HG02623 (cell line): ENCODE results near the gene C1QA.

Experiments
- ATAC-seq: cut with Tn5 transposase; IDR thresholded peaks from one replicate; pipeline ENCODE4 v1.9.1; 2021; ENCODE audit warnings: moderate library complexity; ENCODE audit not compliant: unreplicated experiment

Gene C1QA

DNA sequence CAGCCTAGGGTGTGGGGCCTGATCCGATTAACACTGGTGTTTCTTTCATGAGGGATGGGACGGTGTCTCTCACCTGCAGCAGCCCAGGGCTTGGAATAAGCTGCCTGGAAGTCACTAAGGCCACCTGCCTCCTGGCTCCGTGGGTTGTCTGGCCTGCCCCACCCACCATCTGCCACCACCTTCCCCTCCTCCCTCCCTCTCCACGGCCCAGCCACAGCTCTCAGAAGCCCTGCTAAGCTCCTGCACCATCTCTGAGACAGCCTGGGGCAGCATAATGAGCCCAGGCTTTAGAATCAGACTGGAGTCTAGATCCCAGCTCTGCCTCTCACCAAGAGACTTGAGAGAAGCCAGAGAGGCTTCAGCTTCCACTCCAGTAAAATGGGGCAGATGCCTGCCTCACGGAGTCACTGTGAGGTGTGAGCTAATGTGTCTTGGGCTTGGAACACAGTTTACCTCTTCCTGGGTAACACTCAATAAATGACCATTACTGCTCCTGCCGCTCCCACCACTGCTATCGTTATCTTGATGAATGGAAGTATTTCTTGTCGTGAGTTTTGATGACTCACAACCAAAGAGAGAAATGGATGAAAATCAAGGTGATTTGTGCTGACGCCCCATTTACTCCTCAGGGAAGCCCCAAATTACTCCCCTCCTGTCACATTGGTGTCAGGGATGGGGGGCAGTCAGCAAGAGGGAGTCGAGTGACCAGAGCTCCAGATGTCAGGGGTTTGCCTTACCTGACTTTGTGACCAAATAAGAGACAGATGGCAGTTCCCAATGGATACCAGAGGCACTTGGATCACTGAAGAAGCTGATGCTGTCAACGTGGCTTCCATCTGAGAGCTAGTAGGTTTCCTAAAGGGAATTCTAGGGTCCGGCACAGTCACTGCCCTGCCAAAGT, 23.5 kb upstream of the C1QA start:
- no peak for ATAC-seq

DNA sequence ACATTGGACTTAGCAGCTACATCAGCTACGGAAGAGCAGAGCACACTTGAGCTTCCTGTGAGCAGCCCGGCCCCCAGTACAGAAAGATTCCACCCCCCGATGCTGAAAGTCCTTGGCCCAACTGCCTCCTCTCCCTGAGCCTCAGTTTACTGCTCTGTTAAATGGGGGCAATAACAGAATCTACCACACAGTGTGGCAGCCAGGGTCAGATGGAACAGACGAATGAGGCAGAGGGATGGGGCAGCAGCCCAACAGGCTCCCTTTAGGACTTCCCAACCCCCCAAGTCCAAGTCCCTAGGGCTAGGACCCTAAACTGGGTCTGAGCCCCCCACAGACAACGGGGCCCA, 22.9 kb upstream of the C1QA start:
- ATAC-seq: no peak

DNA sequence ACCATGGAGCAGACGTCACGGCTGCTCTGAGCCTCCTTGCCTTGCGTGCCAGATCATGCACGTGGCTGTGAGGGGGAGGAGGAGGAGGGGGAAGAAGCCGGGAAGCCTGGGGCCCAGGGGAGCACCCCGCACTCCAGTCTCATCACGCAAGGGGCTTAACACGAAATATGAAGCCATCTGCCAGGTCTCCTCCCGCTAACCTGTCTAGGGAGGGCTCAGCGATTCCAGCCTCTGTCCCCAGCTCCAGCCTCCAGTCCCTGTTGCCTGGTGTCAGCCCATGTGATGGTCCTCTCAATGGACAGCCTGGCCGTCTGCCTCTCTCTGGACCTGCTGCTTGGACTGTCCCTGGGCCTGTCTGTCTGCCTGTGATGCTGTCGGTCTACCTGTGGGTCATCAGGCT, 22.5 kb upstream of the C1QA start:
- no peak for ATAC-seq

DNA sequence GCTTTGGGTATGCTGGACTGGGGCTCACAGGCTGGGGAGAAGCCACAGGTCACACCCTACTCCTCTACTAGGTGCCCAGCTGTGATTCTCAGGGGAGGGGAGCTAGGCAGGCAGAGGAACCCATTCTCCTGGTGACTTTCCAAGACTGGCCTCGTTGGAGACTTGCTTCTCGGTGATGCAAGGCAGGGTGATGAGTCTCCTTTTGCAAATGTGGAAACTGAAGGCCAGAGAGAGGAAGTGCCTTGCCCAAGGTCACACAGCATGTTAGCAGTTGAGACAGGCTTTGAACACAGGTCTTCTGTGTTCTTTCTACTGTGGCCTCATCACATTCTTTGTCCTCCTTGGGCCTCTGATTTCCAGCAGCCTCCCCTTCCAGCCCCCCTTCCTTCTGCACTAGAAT, 20.5 kb upstream of the C1QA start:
- no peak for ATAC-seq

DNA sequence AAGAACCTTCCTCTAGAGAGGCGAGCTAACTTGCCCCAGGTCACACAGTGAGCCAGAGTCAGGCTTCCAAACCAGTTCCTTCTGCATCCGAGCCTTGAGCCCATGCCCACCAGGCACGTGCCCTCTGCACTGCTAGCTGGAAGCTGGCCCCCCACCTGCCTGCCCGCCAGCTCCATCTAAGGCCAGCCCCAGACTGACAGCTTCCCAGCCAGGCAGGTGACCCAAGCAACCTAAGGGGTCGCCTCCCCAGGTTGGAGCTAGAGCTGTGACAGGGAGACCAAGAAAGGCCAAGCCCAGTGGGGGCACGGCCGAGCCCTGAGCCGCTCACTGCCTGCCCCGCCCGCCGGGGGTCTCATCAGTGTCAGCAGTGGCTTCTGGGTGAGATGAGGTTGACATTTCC, 19.9 kb upstream of the C1QA start:
- ATAC-seq: no peak

DNA sequence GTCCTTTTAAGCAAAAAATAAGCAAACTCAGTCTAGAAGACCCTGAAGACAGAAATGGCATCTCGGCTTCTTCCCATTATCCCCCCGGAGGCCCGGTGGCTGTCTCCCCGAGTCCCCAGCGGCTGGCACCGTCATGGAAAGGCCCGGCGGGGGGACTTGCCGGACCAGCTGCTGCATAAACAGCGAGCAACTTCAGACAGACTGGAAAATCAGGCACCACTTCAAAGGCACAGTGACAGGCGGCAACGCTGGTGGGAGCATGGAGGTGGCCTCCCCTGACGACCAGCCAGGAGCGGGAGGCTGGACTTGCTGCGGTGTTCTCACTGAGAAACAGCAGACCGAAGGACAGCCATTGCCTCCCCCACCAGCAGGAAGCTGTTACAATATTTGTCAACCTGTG, 18.4 kb upstream of the C1QA start:
- no peak for ATAC-seq

DNA sequence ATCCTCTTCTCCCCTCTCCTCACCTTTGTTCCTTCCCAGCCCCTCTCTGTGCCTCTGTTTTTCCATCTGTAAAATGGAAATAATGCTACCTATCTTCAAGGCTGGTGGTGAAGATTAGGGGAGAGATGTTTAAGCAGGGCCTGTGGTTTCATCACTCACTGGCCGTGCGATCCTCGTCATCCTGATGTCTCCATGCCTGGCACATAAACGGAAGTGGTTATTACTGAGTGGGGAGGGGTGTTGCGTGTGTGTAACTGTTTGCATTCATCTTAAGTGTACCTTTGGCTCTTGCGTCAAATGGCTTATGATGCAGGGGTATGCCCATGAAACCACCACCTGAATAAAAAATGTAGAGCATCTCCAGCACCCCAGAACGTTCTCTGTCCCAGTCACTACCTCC, 17.2 kb upstream of the C1QA start:
- ATAC-seq: no peak

DNA sequence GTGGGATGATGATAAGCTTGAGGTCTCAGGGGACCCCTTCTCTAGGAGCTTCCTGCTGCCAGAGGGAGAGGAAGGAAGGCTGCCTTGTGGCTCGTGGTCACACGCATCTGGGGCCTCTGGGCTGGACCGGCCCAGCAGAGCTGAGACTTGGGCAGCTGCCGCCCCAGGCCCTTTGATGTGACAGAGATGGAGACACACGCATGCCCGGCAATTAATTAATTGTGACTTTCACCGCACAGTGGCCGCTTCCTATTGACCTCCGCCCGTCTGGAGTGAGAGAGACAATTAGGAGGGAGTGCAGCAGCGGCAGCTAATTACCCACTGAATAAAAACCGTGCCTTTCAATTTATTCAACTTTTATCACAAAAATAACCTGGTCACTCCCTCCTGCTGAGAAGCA, 16.6 kb upstream of the C1QA start:
- ATAC-seq: no peak

DNA sequence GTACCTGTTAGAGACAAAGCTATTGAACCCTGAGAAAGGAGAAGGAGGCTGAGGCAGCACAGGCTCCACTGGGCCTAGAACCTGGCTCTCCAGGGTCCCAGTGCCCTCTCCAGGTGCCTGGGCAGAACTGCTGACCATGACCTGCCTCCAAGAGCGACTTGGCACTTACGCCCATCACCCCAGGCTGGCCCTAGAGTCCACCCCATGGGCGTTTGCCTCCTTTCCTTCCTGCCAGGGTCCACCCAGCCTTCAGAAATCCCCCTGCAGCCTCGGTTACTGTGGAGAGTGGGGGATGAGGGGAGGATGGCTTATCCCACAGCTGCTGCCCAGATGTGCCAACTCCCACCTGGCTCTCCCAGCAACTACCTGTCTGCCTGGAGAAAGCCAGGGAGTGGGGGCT, 14.7 kb upstream of the C1QA start:
- no peak for ATAC-seq

DNA sequence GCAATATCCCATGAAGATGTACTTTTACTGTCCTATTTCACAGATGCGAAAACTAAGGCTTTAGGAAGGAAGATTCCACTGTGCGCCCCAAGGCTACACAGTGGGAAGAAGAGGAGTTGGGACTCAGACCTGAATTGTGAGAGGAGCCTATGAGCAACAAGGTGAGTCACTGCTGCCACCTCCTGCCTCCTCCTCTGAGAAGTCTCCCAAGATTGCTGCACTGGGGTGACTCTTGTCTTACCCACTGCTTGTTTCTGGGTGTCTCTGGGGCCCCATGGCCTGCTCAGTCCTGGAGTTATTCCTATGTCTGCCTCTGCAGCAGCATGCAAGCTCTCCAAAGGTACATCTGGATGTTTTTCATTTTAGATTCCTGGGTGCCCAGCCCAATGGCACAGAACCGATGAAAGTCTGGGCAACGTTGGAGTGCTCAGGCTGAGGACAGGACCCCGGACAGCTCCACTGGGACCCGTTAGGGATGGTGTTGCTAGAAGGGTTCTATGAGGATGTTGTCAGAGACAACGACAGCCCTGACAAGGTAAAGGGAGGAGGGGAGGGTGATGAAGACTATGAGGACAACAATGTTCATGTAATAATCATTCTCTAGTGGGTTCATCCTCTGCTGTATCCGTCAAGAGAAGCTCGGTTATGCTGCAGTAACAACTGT, 11.0 kb upstream of the C1QA start:
- no peak for ATAC-seq

DNA sequence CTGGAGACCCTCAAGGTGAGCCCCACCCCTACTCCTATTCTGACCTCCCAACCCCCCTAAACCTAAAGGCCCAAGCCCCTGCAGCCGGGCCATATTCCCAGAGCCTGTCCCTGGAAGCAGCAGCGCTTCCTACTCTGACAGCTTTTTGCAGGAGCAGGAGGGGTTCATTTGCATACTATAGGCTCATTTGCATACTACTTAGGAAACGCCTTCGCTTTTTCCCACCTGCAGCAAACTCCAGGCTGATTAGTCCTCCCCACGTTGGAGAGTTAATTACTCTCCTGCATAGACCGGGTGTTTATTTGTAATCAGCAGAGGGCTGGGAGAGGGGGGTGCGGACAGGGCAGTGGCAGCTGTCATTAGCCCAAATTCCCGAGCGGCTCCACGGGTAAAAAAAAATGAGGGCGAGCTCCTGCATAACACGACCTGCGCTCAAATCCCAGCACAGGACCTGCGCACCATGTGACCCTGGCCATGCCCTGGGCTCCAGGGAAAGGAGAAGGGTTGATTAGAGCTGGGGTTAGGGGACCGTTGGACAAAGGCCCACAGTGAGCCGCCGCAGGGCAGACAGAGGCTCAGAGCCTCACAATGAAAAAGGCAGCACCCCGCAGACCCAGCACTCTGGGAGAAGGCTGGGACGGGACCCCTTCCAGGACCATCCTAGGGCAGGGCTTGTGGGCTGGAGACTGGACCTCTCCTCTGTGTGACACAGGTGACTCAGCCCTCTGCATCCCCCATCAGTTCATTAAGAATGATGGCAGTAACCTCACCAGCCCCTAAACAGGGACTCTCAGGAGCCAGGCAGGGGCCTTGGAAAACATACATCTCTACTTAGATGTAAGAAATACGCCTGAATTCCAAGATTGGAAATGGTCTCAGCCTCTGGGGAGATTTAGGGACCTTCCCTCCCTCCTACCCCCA, 9.9 kb upstream of the C1QA start:
- ATAC-seq: no peak

DNA sequence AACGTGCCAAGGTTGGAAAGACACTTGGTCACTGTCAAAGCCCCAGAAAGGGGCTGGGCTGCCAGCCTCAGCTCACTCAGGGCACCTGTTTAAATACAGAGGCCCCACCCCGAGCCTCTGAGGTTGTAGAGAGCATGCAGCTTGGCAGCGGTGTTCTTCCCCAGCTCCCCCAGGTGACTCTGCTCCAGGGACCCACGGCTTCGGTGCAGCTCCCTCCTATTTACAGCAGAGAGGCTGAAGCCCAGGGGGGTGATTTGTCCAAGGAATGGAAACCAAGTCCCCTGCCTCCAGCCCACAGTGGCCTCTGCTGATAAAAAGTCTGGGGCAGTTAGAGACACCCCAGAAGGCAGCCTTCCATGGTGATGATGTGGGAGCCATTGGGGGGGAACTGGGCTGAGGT, 9.1 kb upstream of the C1QA start:
- no peak for ATAC-seq

DNA sequence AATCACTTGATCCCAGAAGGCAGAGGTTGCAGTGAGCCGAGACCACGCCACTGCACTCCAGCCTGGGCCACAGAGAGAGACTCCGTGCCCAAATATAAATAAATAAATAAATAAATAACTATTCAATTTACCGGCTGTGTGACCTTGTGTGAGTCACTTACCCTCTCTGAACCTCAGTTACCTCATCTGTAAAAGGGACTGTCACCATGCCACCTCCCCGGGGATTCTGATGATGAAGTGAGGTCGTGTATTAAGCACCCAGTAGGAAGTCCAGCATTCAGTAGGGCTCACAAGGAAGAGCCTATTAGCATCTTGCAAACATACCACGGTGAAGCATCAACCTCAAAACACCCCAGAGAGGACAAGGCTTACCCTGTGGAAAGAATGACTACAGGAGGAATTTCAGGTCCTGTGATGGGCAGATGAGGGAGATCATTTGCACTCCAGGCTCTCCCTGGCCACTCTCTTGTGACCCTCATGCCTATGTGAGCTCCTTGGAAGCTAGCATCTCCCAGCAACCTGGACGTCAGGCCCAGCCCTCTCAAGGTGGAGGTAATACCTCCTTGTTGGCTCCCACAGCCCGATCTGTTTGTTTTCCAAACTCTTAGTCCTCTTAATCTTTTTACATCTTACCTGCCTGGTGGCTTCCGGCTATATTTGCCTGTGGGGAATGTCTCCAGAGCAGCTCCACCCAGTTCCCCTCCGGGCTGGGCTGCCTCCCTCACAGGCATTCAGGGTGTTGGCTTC, 7.6 kb upstream of the C1QA start:
- ATAC-seq: no peak

DNA sequence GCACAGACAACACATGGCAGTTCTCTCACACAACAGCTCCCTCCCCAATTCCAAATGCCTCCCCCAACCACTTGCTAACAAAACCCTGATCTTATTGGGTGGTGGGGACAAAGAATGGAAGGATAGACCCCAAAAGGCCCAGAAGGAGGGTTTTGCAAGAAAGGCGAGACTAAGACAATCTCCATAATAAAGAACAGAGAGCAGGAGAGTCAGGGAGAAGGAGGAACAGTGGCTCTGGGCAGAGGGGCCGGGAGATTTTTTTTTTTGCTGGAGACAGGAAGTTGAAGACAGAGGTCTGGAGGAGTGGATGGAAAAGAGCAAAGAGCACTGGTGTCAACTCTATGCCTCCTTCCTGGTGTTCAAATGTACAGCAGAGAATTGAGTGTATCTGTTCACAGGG, 6.5 kb upstream of the C1QA start:
- ATAC-seq: no peak

DNA sequence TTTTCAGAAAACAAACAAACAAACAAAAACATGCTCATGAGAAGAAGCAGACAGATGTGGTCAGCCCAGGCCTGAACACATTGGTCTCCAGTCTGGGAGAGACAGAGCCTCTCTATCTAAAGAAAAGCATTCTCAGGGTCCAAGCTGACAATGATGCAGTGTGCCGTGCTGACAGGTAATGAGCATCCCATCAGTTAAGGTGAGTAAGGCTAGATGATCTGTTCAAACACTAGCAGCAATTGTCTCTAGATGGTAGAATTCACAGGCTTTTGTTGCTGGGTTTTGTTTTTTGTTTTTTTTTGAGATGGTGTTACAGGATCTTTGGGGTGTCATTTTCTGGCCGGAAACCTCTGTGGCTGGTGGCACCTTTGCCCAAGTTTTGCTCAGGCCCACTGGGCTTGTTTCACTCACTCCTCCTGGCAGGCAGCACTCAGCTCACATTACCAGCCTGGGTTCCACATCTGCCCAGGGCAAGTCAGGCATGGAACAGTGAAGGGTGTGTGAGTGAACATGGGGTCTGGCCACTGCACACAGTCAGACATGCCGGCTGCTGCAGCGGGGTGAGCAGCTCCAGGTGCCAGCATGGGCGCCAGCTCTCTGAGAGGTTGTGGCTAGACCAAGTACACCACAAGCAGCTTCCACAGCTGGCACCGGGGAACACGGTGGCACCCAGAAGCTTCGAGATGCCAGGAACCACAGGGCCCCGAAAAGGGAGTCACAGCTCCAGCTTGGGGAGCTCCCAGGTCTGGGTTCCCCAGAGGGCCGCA, 2.5 kb upstream of the C1QA start:
- no peak for ATAC-seq

DNA sequence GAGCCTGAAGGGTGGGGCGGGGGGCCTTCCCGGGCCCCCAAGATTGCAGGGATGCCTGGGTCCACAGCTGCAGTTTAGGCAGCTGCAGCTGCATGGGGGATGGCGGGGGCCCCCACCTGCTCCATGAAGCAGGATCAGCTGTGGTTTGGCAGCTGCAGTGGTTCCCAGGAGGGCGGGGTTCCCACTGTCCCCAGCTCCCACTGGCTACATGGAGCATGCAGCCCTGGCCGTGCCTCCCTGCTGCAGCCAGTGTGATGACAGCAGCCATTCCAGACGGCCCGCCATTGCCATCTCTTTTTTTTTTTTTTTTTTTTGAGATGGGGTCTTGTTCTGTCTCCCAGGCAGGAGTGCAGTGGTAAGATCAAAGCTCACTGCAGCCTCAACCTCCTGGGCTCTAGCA, 992 bp upstream of the C1QA start:
- ATAC-seq: no peak

DNA sequence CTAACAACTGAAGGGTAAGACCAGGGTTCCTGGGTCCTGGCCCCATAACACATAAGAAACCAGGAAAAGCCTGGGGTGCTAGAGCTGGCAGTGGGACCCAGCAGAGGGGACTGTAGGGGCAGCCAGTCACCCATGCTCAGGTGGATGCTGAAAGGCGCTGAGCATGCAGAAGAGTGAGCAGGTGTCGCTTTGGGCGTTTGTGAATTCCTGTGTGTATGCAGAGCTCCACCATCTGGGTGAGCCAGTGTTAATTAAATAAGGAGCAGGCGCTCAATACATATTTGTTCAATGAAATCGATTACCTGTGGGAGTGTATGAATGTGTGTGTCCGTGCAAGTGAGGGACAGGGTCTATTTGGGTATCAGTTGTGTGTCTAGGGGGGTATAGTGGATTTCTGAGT, 499 bp downstream of the C1QA start:
- no peak for ATAC-seq

DNA sequence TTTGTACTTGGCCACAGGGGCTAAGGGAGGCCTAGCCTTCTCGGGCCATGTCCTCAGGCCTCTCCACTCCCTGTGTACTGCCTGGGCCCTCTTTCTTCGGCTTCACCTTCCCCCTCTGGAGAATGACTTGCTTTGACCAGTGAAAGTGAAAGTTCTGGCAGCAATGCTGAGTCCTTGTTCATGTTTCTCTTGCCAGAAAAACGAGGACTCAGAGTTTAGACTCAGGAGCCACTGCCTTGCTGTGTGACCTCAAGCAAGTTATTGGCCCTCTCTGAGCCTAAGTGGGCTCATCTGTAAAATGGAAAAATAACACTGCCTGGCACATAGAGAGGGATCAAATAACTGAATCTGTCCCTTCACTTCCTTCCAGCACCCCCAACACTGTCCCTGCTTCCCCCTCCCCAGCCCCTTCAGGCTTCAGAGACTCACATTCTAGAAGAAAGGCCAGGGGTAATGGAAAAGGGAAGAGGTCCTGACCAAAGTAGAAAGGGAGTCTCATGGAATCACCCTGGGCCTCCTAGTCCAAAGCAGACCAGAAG, 1.5 kb downstream of the C1QA start:
- no peak for ATAC-seq

DNA sequence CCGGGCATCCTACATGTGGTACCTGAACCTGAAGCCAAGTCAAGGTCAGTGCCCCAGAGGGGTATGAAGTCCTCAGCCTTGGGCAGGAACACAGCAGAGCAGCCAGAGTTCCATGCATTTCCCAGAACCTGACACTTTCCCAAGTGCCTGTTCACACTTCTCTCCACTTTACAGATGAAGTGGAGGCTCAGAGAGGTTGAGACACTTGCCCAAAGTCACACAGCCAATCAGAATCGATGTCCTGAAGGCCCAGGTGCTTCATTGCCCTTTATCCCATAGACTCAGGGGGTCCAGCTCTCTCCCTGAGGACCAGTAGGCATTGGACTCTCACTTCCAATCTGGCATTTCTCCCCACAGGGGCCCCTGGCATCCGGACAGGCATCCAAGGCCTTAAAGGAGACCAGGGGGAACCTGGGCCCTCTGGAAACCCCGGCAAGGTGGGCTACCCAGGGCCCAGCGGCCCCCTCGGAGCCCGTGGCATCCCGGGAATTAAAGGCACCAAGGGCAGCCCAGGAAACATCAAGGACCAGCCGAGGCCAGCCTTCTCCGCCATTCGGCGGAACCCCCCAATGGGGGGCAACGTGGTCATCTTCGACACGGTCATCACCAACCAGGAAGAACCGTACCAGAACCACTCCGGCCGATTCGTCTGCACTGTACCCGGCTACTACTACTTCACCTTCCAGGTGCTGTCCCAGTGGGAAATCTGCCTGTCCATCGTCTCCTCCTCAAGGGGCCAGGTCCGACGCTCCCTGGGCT, 2.2 kb downstream of the C1QA start:
- ATAC-seq: no peak
